Superior temporal gyrus (tissue), 1 donor: Measurements from ENCODE around the gene KLHL2.

Experiments
- DNase-seq: peaks from one replicate; pipeline ENCODE4 v3.0.0-alpha.2; 2016; ENCODE audit errors: extremely low spot score

The KLHL2 gene

GRCh38 chr4:165288639-165289422 lies 81.5 kb downstream of the KLHL2 start:
- DNase-seq: no peak

DNA sequence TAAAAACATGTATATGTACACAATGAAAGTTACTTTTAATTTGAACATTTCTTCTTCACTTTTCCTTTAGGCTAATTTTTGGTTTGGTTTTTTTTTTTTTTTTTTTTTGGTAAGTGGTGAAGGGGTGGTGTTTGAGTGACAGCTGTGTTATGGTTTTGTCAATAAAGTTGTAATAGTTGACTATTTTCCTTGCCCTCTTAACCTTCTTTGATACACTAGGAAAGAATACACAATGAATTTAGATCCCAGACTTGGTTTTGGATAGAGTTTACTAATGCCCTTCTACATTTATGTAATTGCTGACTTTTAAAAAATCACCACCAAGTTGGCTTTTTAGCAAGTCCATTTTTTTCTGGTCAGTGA lies 82.0 kb downstream of the KLHL2 start:
- DNase-seq: no peak

DNA sequence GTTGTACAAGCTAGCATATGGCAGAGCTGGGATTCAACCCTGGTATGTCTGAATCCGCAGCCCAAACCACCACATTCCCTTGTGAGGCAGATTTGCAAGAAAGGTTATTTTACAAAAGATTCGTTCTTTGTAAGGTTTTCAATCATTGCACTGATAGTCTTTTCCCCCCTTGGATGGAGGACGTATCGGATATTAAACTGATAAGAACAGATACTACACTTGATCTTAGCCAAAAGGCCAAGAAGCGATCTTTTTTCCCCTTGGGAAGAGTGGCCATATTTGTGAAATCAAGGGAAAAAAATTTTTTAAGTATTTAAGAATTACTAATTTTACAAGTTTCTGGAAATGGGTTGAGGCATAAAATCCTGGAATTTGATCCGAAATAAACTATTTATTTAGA lies 85.7 kb downstream of the KLHL2 start:
- DNase-seq: no peak

DNA sequence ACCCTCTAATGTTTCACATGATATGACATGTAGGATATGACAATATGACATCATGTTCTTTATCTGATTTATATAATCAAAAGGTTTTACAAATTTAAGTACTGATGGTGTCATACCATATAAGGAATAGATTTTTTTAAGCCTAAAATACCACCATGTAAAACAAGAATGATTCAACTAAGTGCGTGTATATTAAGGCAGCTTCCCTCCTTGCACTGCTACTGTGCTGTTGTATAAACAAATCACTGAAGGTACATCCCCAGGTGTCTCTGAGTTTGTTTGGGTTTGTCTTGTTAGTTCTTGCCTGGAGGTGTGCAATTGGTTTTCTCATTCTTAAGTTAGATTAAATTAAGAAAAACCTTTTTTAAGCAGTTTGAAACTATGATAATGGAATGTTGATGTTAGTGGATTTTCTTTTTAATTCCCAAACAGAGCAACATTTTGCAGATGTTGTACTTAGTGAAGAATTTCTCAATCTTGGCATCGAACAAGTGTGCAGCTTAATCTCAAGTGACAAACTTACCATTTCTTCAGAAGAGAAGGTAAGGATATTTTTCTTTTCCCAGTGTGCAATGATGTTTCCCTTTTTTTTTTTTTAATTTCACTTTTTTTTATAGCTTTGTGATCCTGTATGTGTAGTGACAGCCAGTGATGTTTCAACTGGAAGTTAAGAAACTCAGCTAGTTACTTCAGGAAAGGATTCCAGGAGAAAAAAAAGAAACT lies 86.7 kb downstream of the KLHL2 start:
- DNase-seq: no peak

DNA sequence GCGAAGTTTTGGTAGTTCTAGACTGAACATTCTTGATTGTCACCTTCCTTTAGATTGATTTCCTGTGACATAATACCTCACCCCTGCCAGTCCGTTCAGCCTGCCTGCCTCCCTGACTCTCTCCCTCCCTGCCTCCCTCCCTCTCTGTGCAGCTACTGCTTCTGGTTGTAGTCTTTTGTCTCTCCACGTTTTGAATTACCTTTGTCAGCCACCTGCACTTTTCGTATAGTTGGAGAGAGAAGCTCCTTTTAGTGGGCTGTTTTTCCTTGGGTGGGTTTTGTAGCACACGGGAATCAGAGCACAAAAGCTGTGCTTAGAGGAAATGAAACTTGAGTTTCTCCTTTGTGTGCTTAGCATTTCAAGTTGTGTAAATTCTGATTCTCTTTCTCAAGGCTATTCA lies 87.5 kb downstream of the KLHL2 start:
- no peak for DNase-seq

- DNase-seq: no peak
Measured at GRCh38 chr4:165297626-165298025, 90.3 kb downstream of the KLHL2 start.

DNA sequence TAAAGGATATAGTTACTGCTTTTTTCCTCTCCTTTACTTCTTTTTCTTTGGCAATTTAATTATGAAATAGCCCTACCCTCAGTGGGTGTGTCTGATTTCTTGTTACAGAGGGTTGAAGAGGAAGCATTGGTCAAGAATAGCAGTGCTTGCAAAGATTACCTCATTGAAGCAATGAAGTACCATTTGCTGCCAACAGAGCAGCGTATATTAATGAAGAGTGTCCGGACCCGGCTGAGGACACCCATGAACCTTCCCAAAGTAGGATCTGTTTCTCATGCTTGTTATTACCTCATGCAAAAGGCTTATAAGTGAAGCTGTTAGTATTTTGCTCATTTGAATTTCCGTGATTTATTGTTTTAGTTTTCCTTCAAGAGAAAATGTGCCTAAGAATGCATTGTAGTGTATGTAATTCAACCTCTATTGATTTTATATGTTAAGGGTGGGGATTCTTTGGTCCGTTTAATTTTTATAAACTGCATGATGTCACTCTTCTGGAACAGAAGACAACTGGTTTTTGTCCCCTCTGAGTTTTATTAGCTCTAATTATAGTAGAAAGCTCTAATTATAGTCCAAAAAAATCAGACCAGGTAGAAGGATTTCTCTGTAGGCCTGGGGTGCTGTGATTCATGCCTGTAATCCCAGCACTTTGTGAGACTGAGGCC lies 92.2 kb downstream of the KLHL2 start:
- DNase-seq: no peak

DNA sequence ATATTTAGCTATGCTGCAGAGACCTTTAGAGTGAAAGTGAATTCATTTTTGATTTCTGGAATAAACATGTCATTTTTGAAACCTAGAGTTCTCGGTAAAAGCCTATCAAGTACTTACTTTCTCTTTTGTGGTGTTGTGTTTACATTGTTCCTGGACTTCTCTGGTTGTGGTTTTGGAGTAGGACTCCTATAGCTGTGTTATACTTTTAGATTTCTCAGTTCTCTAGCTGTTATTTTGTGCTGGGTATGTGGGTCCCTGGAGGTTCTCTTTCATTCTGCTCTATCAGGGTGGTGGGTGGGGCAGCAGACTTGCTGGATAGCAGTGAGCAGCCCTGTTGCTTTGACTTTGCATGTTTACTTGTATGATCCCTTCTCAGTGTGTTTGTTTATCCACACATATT lies 94.5 kb downstream of the KLHL2 start:
- DNase-seq: no peak

GRCh38 chr4:165302658-165303057 lies 95.3 kb downstream of the KLHL2 start:
- DNase-seq: no peak

GRCh38 chr4:165308166-165308565 lies 100.8 kb downstream of the KLHL2 start:
- DNase-seq: no peak

DNA sequence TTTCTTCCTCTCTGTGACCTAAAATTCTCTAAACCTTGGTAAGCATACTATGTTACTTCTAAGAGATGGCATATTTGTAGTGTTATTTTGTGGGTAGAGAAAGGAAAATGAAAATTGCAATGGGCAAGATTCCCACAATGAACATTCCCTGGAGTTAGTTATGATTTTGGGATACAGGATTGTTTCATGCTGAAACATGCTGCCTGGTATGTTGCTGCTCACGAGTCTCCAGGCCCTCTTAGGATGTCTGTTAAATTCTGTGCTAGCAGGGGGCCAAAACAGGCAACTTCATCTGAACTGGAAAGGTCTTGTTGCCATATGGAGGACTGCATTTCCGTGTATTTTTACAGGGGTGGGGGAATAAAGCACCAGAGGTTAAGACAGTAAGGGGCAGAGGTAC lies 101.2 kb downstream of the KLHL2 start:
- no peak for DNase-seq

- DNase-seq: no peak
Measured at GRCh38 chr4:165309456-165309855, 102.1 kb downstream of the KLHL2 start.

GRCh38 chr4:165312506-165312905 lies 105.1 kb downstream of the KLHL2 start:
- DNase-seq: no peak

- DNase-seq: no peak
Measured at GRCh38 chr4:165319030-165319429, 111.7 kb downstream of the KLHL2 start.

GRCh38 chr4:165319509-165319908 lies 112.1 kb downstream of the KLHL2 start:
- DNase-seq: no peak

GRCh38 chr4:165324236-165324917 lies 117.0 kb downstream of the KLHL2 start:
- no peak for DNase-seq

DNA sequence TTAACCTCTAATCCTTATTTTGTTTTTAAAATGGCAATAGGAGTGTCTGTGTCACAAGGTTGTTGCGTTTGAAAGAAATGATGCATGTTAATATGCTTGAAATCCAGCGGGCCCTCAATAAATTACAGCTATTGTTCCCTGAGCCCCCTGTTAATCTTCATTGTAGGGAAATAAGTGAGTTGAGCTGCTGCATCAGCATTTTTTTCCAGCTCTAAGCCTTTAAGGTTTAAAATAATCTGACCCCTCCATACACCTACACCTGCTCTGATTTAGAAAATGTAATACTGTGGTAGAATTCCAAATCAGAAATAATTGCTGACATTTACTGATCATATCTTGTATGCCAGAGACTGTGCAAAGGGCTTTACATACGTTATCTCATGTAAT lies 117.5 kb downstream of the KLHL2 start:
- no peak for DNase-seq

GRCh38 chr4:165325732-165326512 lies 118.6 kb downstream of the KLHL2 start:
- no peak for DNase-seq

DNA sequence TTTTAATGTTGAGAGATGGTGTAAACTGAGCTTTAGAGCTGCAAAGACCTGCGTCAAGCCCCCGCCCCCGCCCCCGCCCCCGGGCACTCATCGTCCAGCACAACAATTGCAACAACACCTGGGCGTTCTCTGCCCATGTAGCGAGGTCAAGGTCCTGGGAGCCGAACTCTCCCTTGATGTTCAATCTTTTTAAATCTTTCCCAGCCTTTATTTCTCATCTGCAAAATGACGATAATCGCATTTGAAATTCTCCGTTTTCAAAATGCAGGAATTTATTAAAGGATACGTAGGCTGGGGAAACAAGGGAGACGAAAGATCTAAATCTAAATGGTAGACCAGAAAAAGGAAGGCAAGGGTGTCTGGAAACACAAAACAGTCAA lies 119.5 kb downstream of the KLHL2 start:
- DNase-seq: no peak

DNA sequence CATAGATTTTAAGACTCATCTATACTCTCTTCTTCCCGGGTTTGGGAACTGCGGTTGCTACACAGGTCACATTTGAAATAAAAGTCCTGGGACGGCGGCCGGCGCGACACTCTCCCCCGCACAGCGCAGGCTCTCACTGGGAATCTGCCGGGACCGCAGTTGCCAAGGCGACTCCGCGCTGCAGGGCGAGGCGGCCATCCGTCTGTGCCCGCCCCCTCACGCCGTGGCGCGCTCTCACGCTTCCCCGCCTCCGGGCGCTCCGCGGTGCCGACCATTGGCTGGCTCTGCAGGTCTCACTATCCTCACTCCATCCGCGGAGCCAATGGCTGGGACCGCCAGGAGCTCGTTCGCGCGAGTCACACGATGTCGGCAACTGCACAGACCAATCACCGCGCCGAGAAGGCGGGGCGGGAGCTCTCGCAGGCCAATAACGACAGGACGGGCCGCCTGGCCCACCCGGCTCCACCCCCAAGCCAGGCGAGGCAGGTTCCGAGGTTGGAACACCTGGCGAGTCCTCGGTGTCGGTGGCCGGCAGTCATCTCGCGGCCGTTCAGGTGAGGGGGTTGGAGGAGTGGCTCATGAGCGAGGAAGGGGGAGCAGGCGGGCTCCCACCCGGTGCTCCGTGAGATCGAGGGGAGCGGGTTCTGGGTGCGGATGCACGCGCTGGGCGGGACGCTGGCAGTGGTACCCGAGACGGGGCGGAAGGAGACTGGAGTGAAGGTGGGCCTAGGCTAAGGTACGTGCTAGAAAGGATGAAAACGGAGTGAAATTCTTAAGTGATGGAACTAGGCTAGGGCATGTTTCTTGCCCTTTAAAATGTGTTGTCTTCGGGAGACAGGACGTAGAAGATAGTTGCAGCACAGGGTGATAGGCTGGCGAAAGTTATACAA lies 120.1 kb downstream of the KLHL2 start, which contains the start of gene MSMO1:
MSMO1 (plus strand) TSS at position 459 of the 890 bp plus-strand sequence. CDS start 5,702 bp downstream, outside the sequence.
- peak; percentile 99 for DNase-seq

DNA sequence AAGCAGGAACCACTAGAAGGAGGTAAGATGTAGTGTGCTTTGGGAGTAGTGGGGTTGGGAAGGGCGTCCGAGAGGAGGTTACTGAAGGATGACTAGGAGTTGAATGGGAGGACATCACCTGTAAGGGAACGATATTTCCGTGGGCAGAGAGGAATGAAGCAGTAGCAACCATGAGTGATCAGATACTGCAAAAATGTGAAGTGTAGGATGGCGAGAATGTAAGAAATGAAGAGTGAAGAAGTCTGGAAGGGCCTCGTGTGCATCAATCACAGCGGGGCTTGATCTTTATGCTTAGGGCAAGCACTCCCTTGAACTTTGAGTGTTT lies 120.7 kb downstream of the KLHL2 start:
- DNase-seq: no peak
